H1 (cell line): ENCODE data around the gene SCG5. TPM values are rescaled to one million over a fixed set of nuclear protein-coding genes. Genes with fewer than 3 reads are reported as not detected.

Experiments
- EGR1 ChIP-seq: IDR thresholded peaks from 2 replicates; pipeline ENCODE4 v1.6.1; 2011; ENCODE audit warnings: low read depth, low read length, borderline replicate concordance
- RNF2 ChIP-seq: fragments of 200-900, 300-1000 bp; sonication (generic); IDR thresholded peaks from 2 replicates; pipeline ENCODE4 v1.7.1; 2016; ENCODE audit warnings: borderline replicate concordance, low read depth, mild to moderate bottlenecking, antibody characterized with exemption, low read length; ENCODE audit not compliant: poor library complexity, severe bottlenecking; ENCODE audit errors: missing control alignments
- SUZ12 ChIP-seq: fragments of 200-600 bp; sonication (generic); IDR thresholded peaks from 2 replicates; pipeline ENCODE4 v1.6.1; 2012; ENCODE audit warnings: mild to moderate bottlenecking, inconsistent platforms, low read length, moderate library complexity, mixed read lengths
- polyA plus RNA-seq, 7 experiments: library from polyadenylated mRNA; depleted of rRNA in 3 of 7; stranded (reverse) in 5 of 7; unstranded in 2 of 7; fragments of >200 nt in 5 of 7; fragments of 200-250 nt in 2 of 7; gene quantifications; 1 replicate in 5 of 7; 2 replicates in 1 of 7; 4 replicates in 1 of 7; pipeline versions ENCODE4 v1.2.1 to v1.2.3, GENCODE V29; 2011 to 2013; ENCODE audit warnings: missing spikeins in 2 of 7, mixed read lengths in 2 of 7
- total RNA-seq: library from RNA; stranded (reverse); fragmentation: NEBNext Ultra II Directional; extraction: Animal tissue kit (Norgen Biotek cat#: 25700); gene quantifications from 2 replicates; pipeline ENCODE4 v1.2.1, GENCODE V29; 2021

SCG5 gene
- total and polyA plus RNA-seq, 2 of the 8 experiments (the other 6 are each of a cell fraction or from before 2014, with no cell fraction given) = 18.7 to 19.9 TPM

GRCh38 chr15:32637704-32638103 is 3.8 kb upstream of the SCG5 start (continued):
- TF ChIP-seq EGR1 (no peak), RNF2 (no peak), SUZ12 (no peak)
